Measurements from ENCODE around the gene PRSS2.

The PRSS2 gene

GRCh38 chr7:142777318-142777717 is 6.5 kb downstream of the PRSS2 start:
- no peaks in the 10 kb centered on the region for H3K27me3 ChIP-seq (ENCODE audit: control insufficient read depth, insufficient read depth, low read length)
- no peak overlapping the region for H3K4me3 ChIP-seq (ENCODE audit: low read length)
- H3K4me1 ChIP-seq (ENCODE audit: control insufficient read depth, insufficient read depth, low read length) = no peaks in the 10 kb centered on the region
- H3K9me3 ChIP-seq (ENCODE audit: control insufficient read depth, low read length) = no peaks in the 10 kb centered on the region
- H3K36me3 ChIP-seq (ENCODE audit: control insufficient read depth, insufficient read depth, low read length) = no peaks in the 10 kb centered on the region
- no peak overlapping the region for H3K9ac ChIP-seq (ENCODE audit: low read length)

- Histone ChIP-seq H3K9me3 (ENCODE audit: control insufficient read depth, low read length) (no peaks in the 10 kb centered on the region), H3K9ac (ENCODE audit: low read length) (no peak overlapping the region), H3K4me1 (ENCODE audit: control insufficient read depth, insufficient read depth, low read length) (peaks cover 7% of the 10 kb centered on the region), H3K36me3 (ENCODE audit: control insufficient read depth, insufficient read depth, low read length) (no peaks in the 10 kb centered on the region), H3K4me3 (ENCODE audit: low read length) (no peak overlapping the region), H3K27me3 (ENCODE audit: control insufficient read depth, insufficient read depth, low read length) (peaks cover 7% of the 10 kb centered on the region)
Observed at GRCh38 chr7:142782922-142783900, 12.4 kb downstream of the PRSS2 start.

GRCh38 chr7:142784096-142784495 is 13.3 kb downstream of the PRSS2 start:
- peaks cover 7% of the 10 kb centered on the region for H3K4me1 ChIP-seq (ENCODE audit: control insufficient read depth, insufficient read depth, low read length)
- H3K9ac ChIP-seq (ENCODE audit: low read length) = no peak overlapping the region
- H3K27me3 ChIP-seq (ENCODE audit: control insufficient read depth, insufficient read depth, low read length) = peaks cover 7% of the 10 kb centered on the region
- no peaks in the 10 kb centered on the region for H3K36me3 ChIP-seq (ENCODE audit: control insufficient read depth, insufficient read depth, low read length)
- no peaks in the 10 kb centered on the region for H3K9me3 ChIP-seq (ENCODE audit: control insufficient read depth, low read length)
- no peak overlapping the region for H3K4me3 ChIP-seq (ENCODE audit: low read length)

- H3K9ac ChIP-seq (ENCODE audit: low read length) = no peak overlapping the region
- no peak overlapping the region for H3K4me3 ChIP-seq (ENCODE audit: low read length)
- no peaks in the 10 kb centered on the region for H3K9me3 ChIP-seq (ENCODE audit: control insufficient read depth, low read length)
- H3K36me3 ChIP-seq (ENCODE audit: control insufficient read depth, insufficient read depth, low read length) = no peaks in the 10 kb centered on the region
- peaks cover 7% of the 10 kb centered on the region for H3K27me3 ChIP-seq (ENCODE audit: control insufficient read depth, insufficient read depth, low read length)
- peaks cover 7% of the 10 kb centered on the region for H3K4me1 ChIP-seq (ENCODE audit: control insufficient read depth, insufficient read depth, low read length)
Observed at GRCh38 chr7:142784716-142785115, 13.9 kb downstream of the PRSS2 start.

GRCh38 chr7:142785841-142786250 is 15.1 kb downstream of the PRSS2 start:
- no peaks in the 10 kb centered on the region for H3K9me3 ChIP-seq (ENCODE audit: control insufficient read depth, low read length)
- H3K27me3 ChIP-seq (ENCODE audit: control insufficient read depth, insufficient read depth, low read length) = peaks cover 7% of the 10 kb centered on the region
- H3K36me3 ChIP-seq (ENCODE audit: control insufficient read depth, insufficient read depth, low read length) = no peaks in the 10 kb centered on the region
- no peak overlapping the region for H3K9ac ChIP-seq (ENCODE audit: low read length)
- H3K4me1 ChIP-seq (ENCODE audit: control insufficient read depth, insufficient read depth, low read length) = peaks cover 7% of the 10 kb centered on the region
- no peak overlapping the region for H3K4me3 ChIP-seq (ENCODE audit: low read length)

- Histone ChIP-seq H3K4me1 (ENCODE audit: control insufficient read depth, insufficient read depth, low read length) (peaks cover 7% of the 10 kb centered on the region), H3K9me3 (ENCODE audit: control insufficient read depth, low read length) (no peaks in the 10 kb centered on the region), H3K36me3 (ENCODE audit: control insufficient read depth, insufficient read depth, low read length) (no peaks in the 10 kb centered on the region), H3K9ac (ENCODE audit: low read length) (no peak overlapping the region), H3K27me3 (ENCODE audit: control insufficient read depth, insufficient read depth, low read length) (peaks cover 7% of the 10 kb centered on the region), H3K4me3 (ENCODE audit: low read length) (no peak overlapping the region)
Observed at GRCh38 chr7:142787034-142787768, 16.4 kb downstream of the PRSS2 start.

- Histone ChIP-seq H3K9ac (ENCODE audit: low read length) (no peak overlapping the region), H3K27me3 (ENCODE audit: control insufficient read depth, insufficient read depth, low read length) (peaks cover 4% of the 10 kb centered on the region), H3K9me3 (ENCODE audit: control insufficient read depth, low read length) (no peaks in the 10 kb centered on the region), H3K36me3 (ENCODE audit: control insufficient read depth, insufficient read depth, low read length) (no peaks in the 10 kb centered on the region), H3K4me1 (ENCODE audit: control insufficient read depth, insufficient read depth, low read length) (peaks cover 7% of the 10 kb centered on the region), H3K4me3 (ENCODE audit: low read length) (no peak overlapping the region)
Observed at GRCh38 chr7:142787783-142788182, 17.0 kb downstream of the PRSS2 start.

- Histone ChIP-seq H3K4me1 (ENCODE audit: control insufficient read depth, insufficient read depth, low read length) (no peaks in the 10 kb centered on the region), H3K36me3 (ENCODE audit: control insufficient read depth, insufficient read depth, low read length) (no peaks in the 10 kb centered on the region), H3K9ac (ENCODE audit: low read length) (no peak overlapping the region), H3K27me3 (ENCODE audit: control insufficient read depth, insufficient read depth, low read length) (no peaks in the 10 kb centered on the region), H3K9me3 (ENCODE audit: control insufficient read depth, low read length) (no peaks in the 10 kb centered on the region), H3K4me3 (ENCODE audit: low read length) (no peak overlapping the region)
Observed at GRCh38 chr7:142788303-142789289, 17.8 kb downstream of the PRSS2 start.

- Histone ChIP-seq H3K9me3 (ENCODE audit: control insufficient read depth, low read length) (no peaks in the 10 kb centered on the region), H3K27me3 (ENCODE audit: control insufficient read depth, insufficient read depth, low read length) (no peaks in the 10 kb centered on the region), H3K4me1 (ENCODE audit: control insufficient read depth, insufficient read depth, low read length) (no peaks in the 10 kb centered on the region), H3K4me3 (ENCODE audit: low read length) (no peak overlapping the region), H3K9ac (ENCODE audit: low read length) (no peak overlapping the region), H3K36me3 (ENCODE audit: control insufficient read depth, insufficient read depth, low read length) (no peaks in the 10 kb centered on the region)
Observed at GRCh38 chr7:142789441-142789840, 18.7 kb downstream of the PRSS2 start.

GRCh38 chr7:142790056-142790455 is 19.3 kb downstream of the PRSS2 start:
- H3K4me3 ChIP-seq (ENCODE audit: low read length) = no peak overlapping the region
- H3K9me3 ChIP-seq (ENCODE audit: control insufficient read depth, low read length) = no peaks in the 10 kb centered on the region
- no peak overlapping the region for H3K9ac ChIP-seq (ENCODE audit: low read length)
- no peaks in the 10 kb centered on the region for H3K4me1 ChIP-seq (ENCODE audit: control insufficient read depth, insufficient read depth, low read length)
- peaks cover 3% of the 10 kb centered on the region for H3K27me3 ChIP-seq (ENCODE audit: control insufficient read depth, insufficient read depth, low read length)
- H3K36me3 ChIP-seq (ENCODE audit: control insufficient read depth, insufficient read depth, low read length) = no peaks in the 10 kb centered on the region

GRCh38 chr7:142790555-142790954 is 19.8 kb downstream of the PRSS2 start:
- Histone ChIP-seq H3K4me1 (ENCODE audit: control insufficient read depth, insufficient read depth, low read length) (no peaks in the 10 kb centered on the region), H3K27me3 (ENCODE audit: control insufficient read depth, insufficient read depth, low read length) (peaks cover 8% of the 10 kb centered on the region), H3K36me3 (ENCODE audit: control insufficient read depth, insufficient read depth, low read length) (no peaks in the 10 kb centered on the region), H3K9me3 (ENCODE audit: control insufficient read depth, low read length) (no peaks in the 10 kb centered on the region), H3K9ac (ENCODE audit: low read length) (no peak overlapping the region), H3K4me3 (ENCODE audit: low read length) (no peak overlapping the region)

All from mucosa of stomach (tissue), 1 donor.